GM10847 (cell line): ENCODE data around the gene GTF3C4.

Source experiments
- POLR2A ChIP-seq: IDR thresholded peaks from 2 replicates; pipeline ENCODE4 v1.6.1; 2011; ENCODE audit not compliant: insufficient read length; ENCODE audit errors: extremely low read depth

Gene GTF3C4

GRCh38 chr9:132732326-132733259 lies 62.3 kb downstream of the GTF3C4 start:
- TF ChIP-seq POLR2A = no peak

- no peak for TF ChIP-seq POLR2A
Observed at GRCh38 chr9:132733260-132733815, 63.1 kb downstream of the GTF3C4 start.

GRCh38 chr9:132739710-132740310 lies 69.5 kb downstream of the GTF3C4 start:
- no peak for TF ChIP-seq POLR2A

- no peak for TF ChIP-seq POLR2A
Observed at GRCh38 chr9:132740526-132741309, 70.5 kb downstream of the GTF3C4 start.

- no peak for TF ChIP-seq POLR2A
Observed at GRCh38 chr9:132742821-132743311, 72.6 kb downstream of the GTF3C4 start.

- TF ChIP-seq POLR2A = no peak
Observed at GRCh38 chr9:132743931-132744479, 73.7 kb downstream of the GTF3C4 start.
